GM21381 (cell line): Measurements from ENCODE around the gene SMIM9.

ENCODE experiments used
- ATAC-seq: cut with Tn5 transposase; IDR thresholded peaks from one replicate; pipeline ENCODE4 v1.9.1; 2021; ENCODE audit warnings: mild to moderate bottlenecking, moderate library complexity; ENCODE audit not compliant: unreplicated experiment

SMIM9 gene

DNA sequence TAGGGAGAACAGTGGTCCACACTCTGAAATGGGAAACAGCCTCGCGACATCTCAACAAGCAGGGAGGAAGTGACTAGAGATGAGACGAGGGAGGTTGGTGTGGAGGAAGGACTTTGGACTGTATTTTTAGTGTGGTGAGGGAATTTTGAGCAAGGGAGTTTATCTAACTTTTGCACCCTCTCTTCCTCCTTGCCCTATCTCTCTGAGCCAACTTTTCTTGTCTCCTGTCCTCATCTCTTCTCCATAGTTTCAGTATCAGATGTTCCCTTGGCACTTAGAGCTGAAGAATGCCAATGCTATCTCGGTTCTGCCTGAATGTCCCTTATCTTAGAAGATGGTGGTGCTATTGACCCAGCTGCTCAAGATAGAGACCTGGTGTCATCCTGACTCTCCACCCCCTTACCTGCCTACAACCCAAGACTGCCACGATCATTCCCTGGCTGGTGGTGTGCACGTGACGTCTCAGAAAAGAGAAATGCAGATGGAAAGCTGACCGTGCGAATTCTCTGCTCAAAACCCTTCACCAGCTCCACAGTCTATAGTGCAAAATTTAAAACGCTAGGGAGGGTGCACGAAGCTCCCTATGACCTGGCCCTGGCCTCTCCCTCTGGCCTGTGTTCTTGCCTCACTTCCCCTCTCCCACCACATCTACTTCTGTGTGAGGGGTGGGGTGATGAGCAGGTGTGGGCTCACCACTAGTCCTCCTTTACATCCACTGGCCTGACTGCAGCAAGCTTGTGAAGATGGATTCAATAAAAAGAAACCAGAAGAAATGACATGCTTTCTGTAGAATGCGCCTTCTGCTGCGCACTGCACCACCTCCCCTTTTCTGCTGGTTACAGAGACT lies 50.1 kb downstream of the SMIM9 start:
- ATAC-seq: no peak

DNA sequence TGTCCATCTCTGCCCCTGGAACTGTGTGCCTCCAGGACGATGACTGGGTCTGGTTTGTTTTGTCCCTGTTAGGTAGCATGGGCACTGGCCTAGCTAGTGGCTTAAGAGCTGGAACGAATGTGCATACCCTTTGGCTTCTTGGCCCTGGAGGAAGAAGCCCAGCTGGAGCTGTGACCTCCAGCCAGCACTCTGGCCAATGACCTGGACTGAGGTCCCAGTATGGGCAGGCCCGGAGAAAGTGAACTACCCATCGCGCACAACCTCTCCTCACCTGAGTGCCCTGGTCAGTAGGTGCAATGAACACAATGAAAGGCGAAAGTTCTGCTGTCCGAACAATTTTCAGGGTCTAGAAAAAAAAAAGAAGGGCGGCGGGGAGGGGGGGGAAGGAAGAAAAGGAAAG lies 53.5 kb downstream of the SMIM9 start:
- no peak for ATAC-seq

DNA sequence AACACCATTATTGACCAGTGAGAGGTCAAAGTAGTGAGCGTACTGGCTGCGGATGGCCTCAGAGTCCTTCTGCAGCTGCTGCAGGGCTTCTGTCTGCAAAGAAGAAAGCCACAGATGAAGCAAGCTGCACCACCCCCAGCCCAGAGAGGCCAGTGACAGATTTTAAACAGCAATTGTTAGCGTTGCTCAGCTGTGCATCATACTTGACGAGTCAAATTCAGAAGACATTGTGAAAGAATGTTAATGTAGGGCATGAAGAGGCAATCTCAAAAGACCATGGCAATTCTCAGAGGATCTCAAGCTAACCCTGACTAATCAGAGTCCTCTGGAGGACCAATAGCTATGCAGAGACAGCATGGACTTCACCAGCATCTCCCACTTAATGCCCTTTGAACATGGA lies 55.2 kb downstream of the SMIM9 start:
- ATAC-seq: no peak

DNA sequence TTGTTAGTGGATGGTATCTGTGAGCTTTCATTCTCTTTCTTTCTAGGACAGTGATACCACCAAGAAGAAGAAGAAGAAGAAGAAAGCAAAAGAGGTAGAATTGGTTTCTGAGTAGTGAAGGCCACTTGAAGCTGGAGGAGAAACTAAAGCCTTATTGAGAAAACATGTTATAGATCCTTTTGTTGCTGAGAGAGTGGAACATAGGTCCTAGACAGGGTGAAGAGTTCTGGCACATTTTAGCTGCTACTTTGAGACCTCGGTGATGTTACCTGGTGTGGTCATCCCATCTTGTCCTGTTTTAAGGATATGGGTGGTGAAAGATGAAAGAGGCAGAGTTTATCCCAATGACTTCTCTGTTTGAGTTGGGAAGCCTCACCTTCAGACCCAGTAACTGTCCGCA lies 57.7 kb downstream of the SMIM9 start:
- no peak for ATAC-seq

DNA sequence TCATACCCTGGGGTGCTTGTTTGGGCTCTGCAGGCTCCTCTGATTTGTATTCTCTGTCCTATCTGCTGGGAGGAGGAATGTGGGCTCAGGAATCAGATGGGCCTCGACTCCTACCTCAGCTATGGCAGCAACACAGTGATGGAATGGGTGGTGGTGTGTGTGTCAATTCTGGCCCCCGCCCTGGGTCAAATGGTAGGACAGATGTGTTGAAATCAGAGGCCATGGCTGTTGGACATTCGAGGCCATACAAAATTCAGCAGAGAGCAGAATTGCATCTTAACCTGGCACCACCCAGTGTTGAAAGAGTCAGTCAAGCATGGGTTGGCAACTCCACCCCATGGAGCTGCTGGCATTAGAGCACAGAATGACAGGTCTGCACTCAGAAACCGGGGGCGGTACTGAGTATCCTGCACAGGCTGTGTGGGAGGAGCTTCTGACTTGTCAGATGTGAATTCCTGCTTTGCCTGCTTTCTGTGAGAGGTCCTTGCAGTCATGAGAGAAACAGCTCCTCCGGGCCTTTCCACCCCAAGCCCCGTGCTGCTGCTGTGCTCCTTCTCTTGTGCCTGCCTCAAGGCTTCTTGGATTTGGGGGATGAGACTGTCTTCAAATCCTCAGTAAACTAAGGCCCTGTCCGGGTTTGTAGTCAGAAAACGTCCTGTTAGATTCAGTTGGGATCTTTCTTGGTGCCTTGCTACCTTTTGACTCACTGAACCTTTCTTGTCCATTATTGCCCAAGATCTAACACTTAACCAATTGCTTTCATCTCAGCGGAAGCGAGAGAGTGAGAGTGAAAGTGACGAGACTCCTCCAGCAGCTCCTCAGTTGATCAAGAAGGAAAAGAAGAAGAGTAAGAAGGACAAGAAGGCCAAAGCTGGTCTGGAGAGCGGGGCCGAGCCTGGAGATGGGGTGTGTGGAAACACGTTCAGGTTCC lies 58.8 kb downstream of the SMIM9 start:
- ATAC-seq: no peak

DNA sequence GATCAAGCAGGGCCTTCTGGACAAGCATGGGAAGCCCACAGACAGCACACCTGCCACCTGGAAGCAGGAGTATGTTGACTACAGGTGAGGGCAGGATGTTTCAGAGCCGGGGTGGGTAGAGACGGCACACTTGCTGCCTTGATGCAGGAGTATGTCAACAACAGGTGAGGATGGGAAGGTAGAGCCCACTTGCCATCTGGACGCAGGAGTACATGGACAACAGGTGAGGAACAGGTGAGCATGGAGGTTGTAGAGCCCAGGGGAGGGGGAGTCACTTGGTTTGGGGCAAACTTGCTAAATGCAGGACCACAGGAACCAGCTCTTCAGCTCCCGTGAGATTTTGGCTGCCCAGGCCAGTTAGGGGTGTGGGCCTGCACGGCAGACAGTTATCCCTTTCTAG lies 59.8 kb downstream of the SMIM9 start:
- ATAC-seq: no peak
